Natural killer cell (primary cell): ENCODE measurements around the gene WNT3A. TPM values are rescaled to one million over a fixed set of nuclear protein-coding genes. Genes with fewer than 3 reads are reported as not detected.

Source experiments
- ATAC-seq, 3 donors: fragments of 150-1000 bp in 2 of 3; fragments of 200-7000 bp in 1 of 3; cut with Tn5 transposase; 1 replicate in 1 of 3; 2 replicates in 2 of 3; pipeline ENCODE4 v1.10.0; 2021; ENCODE audit warnings: mild to moderate bottlenecking in 2 of 3, moderate library complexity in 2 of 3
- DNase-seq, 2 donors: peaks; one replicate each; pipeline versions ENCODE4 v3.0.0 to v3.0.0-alpha.2; 2013 to 2021; ENCODE audit warnings: mixed read lengths in 1 of 2
- H3K27ac ChIP-seq: one replicate; pipeline ENCODE4 v1.5.1; 2013; ENCODE audit warnings: mild to moderate bottlenecking, low read length
- H3K27me3 ChIP-seq: one replicate; pipeline ENCODE4 v1.6.1; 2013; ENCODE audit warnings: low read length; ENCODE audit not compliant: control insufficient read depth, insufficient read depth
- H3K36me3 ChIP-seq: one replicate; pipeline ENCODE4 v1.6.1; 2013; ENCODE audit warnings: low read length; ENCODE audit not compliant: control insufficient read depth, insufficient read depth
- H3K4me1 ChIP-seq: one replicate; pipeline ENCODE4 v1.6.1; 2013; ENCODE audit warnings: low read length; ENCODE audit not compliant: control insufficient read depth, insufficient read depth
- H3K4me3 ChIP-seq: one replicate; pipeline ENCODE4 v1.5.1; 2013; ENCODE audit warnings: low read length
- H3K9me3 ChIP-seq: one replicate; pipeline ENCODE4 v1.6.1; 2013; ENCODE audit warnings: low read length; ENCODE audit not compliant: control insufficient read depth, insufficient read depth
- H3K27ac Mint-ChIP-seq, 2 donors: one replicate each; pipeline ENCODE4 v1.8.0; 2022; ENCODE audit warnings: mild to moderate bottlenecking in 2 of 2, mixed read lengths in 2 of 2, moderate library complexity in 1 of 2
- H3K27me3 Mint-ChIP-seq, 2 donors: one replicate each; pipeline ENCODE4 v1.8.0; 2022; ENCODE audit warnings: low read depth in 2 of 2, mixed read lengths in 2 of 2
- H3K36me3 Mint-ChIP-seq: one replicate; pipeline ENCODE4 v1.8.0; 2022; ENCODE audit warnings: mixed read lengths
- H3K4me1 Mint-ChIP-seq, 2 donors: one replicate each; pipeline ENCODE4 v1.8.0; 2022; ENCODE audit warnings: mixed read lengths in 2 of 2
- H3K4me3 Mint-ChIP-seq: one replicate; pipeline ENCODE4 v1.8.0; 2022; ENCODE audit warnings: mild to moderate bottlenecking, moderate library complexity, mixed read lengths
- H3K9me3 Mint-ChIP-seq, 2 donors: one replicate each; pipeline ENCODE4 v1.8.0; 2022; ENCODE audit warnings: mixed read lengths in 2 of 2
- WGBS: methylation state at CpG from one replicate; pipeline ENCODE4 v1.1.7; 2013; ENCODE audit warnings: missing lambda C conversion rate; ENCODE audit not compliant: insufficient coverage; 5-methylcytosine and 5-hydroxymethylcytosine counted together
- intact Hi-C: fragments of 100-400 bp; cut with micrococcal nuclease; formaldehyde crosslinking; loops from one replicate; pipeline ENCODE4 v1.14.2; 2022
- total RNA-seq, 4 donors: library from RNA; stranded (reverse); fragments of 120-200 nt in 1 of 4; gene quantifications; one replicate each; pipeline versions ENCODE4 v1.2.3 to v1.2.4, GENCODE V29; 2013 to 2022
- TF ChIP-seq, protein P1 (sequence below): fragments of 200-600 bp; IDR thresholded peaks from one replicate; pipeline ENCODE4 v1.8.0; 2022; ENCODE audit warnings: antibody characterized with exemption

Gene WNT3A
- total RNA-seq, 3 donors from 2014 or later (not counting 1 experiment from before 2014, with no cell fraction given) = not detected

DNA sequence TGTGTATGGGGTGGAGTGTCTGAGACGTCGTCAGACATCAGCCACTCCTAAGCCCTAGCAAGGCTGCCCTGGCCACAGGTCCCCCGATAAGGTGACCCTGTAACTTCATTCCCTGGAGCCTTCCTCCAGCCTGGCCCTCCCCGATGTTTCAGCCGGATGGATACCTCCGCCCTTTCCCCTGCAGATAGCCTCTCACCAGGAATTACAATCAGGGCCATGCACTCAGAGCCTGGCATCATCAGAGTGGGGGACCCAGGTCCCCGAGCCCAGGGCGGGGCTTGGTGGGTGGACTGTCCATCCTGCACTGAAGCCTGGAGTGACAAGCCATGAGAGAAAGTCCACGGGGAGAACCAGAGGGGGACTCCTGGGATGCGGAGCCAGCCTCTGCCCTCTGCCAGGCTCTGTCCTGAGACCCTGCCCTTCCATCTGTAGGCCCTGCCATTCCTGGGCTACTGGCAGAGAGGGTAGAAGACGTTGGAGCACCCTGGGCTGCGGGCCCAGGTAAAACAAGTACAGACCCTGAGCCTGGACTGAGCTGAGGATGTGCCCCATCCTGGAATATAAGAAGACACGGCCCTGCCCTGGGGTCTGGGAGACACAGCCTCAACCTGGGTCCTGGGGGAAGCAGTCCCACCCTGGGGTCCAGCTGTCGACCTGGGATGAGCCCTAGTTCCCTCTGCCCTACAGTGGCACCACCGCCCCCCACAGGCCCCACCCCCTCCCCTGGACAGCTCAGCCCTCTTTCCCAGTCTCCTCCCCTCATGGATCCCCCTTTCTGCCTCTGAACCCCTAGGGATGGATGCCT is 58.9 kb downstream of the WNT3A start:
- no peaks in the 10 kb centered on the region for H3K9me3 ChIP-seq
- Mint-ChIP-seq H3K9me3 (no peaks in the 10 kb centered on the region), H3K27ac (no peak overlapping the region), H3K4me3 (no peak overlapping the region), H3K27me3 (peaks cover 16 to 20% of the 10 kb centered on the region in 2 donors), H3K4me1 (peaks cover 0 to 6% of the 10 kb centered on the region in 2 donors), H3K36me3 (no peaks in the 10 kb centered on the region)
- no peak for ATAC-seq
- intact Hi-C loops = no loop called here
- no peak for DNase-seq
- no peak overlapping the region for H3K27ac ChIP-seq
- TF ChIP-seq, protein P1, sequence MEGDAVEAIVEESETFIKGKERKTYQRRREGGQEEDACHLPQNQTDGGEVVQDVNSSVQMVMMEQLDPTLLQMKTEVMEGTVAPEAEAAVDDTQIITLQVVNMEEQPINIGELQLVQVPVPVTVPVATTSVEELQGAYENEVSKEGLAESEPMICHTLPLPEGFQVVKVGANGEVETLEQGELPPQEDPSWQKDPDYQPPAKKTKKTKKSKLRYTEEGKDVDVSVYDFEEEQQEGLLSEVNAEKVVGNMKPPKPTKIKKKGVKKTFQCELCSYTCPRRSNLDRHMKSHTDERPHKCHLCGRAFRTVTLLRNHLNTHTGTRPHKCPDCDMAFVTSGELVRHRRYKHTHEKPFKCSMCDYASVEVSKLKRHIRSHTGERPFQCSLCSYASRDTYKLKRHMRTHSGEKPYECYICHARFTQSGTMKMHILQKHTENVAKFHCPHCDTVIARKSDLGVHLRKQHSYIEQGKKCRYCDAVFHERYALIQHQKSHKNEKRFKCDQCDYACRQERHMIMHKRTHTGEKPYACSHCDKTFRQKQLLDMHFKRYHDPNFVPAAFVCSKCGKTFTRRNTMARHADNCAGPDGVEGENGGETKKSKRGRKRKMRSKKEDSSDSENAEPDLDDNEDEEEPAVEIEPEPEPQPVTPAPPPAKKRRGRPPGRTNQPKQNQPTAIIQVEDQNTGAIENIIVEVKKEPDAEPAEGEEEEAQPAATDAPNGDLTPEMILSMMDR = no peak
- no peak overlapping the region for H3K4me3 ChIP-seq
- peaks cover 35% of the 10 kb centered on the region for H3K27me3 ChIP-seq
- H3K4me1 ChIP-seq = peaks cover 2% of the 10 kb centered on the region
- H3K36me3 ChIP-seq = no peaks in the 10 kb centered on the region
- WGBS = 79% methylated on average over 15 of the region's 15 CpGs

DNA sequence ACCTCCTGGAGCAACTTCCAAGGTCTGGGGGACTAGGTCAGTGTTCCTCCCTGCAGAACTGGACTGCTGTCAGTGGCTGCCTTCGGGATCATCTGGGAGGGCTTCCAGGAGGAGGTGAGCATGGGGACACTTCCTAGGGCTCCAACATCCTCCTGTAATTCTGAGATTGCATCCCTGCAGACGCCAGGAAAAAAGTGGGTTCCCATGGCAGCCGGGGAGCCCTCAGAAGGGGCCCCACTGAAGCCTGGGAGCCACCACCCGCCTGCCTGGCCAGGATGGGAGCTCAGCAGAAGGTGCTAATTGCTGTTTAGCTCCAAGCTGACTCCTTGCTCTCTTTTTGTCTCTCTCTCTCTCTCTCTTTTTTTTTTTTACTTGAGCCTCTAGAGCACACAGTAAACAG is 59.6 kb downstream of the WNT3A start:
- Mint-ChIP-seq H3K4me1 (no peaks in the 10 kb centered on the region), H3K27me3 (peaks cover 9 to 14% of the 10 kb centered on the region in 2 donors), H3K4me3 (no peak overlapping the region), H3K36me3 (no peaks in the 10 kb centered on the region), H3K27ac (no peak overlapping the region), H3K9me3 (no peaks in the 10 kb centered on the region)
- 35% methylated on average over 4 of the region's 4 CpGs for WGBS
- no peak overlapping the region for H3K4me3 ChIP-seq
- no peaks in the 10 kb centered on the region for H3K4me1 ChIP-seq
- no peaks in the 10 kb centered on the region for H3K36me3 ChIP-seq
- intact Hi-C loops = no loop called here
- DNase-seq (no peak), ATAC-seq (no peak)
- TF ChIP-seq, protein P1 = no peak
- no peak overlapping the region for H3K27ac ChIP-seq
- peaks cover 30% of the 10 kb centered on the region for H3K27me3 ChIP-seq
- H3K9me3 ChIP-seq = no peaks in the 10 kb centered on the region

DNA sequence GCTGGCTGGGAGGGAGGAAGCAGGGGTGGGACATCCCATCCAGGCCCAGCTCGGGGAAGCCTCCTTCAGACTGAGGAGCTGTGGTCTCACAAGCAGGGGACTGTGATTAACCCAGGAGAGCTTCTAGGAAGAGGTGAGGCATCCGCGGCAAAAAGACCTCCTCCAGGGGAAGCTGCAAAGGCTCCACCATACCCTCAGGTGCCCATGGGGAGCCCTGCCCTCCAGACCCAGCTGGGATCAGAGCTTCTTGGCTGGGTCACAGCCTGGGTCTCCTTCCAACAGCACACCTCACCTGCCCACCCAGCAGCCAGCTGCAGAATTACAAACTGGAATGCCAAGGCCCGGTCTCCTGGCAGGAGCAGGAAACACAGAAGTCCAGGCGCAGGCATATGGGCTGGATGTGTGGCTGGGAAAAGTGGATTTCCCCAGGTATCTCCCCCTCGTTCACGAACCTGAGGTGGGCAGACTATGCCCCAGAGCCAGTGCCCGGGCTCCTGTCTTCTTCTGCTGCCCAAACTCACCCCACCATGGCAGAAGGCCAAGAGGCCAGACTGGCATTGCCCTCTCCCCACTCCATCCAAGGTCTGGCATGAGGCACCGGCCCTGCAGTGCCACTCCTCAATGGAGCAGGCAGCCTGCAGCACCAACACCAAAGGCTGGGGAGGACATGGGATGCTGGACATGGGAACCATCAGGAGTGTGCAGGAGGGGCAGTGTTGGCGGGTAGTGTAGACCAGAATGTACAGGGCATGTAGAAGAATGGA is 60.3 kb downstream of the WNT3A start:
- Histone ChIP-seq H3K36me3 (no peaks in the 10 kb centered on the region), H3K27me3 (peaks cover 24% of the 10 kb centered on the region), H3K4me3 (no peak overlapping the region), H3K27ac (no peak overlapping the region), H3K9me3 (no peaks in the 10 kb centered on the region), H3K4me1 (no peaks in the 10 kb centered on the region)
- intact Hi-C loops = no loop called here
- H3K27ac Mint-ChIP-seq = no peak overlapping the region
- peaks cover 8 to 14% of the 10 kb centered on the region in 2 donors for H3K27me3 Mint-ChIP-seq
- H3K4me1 Mint-ChIP-seq = no peaks in the 10 kb centered on the region
- TF ChIP-seq, protein P1 = no peak
- H3K36me3 Mint-ChIP-seq = no peaks in the 10 kb centered on the region
- H3K9me3 Mint-ChIP-seq = no peaks in the 10 kb centered on the region
- H3K4me3 Mint-ChIP-seq = no peak overlapping the region
- WGBS = 63% methylated on average over 10 of the region's 10 CpGs
- DNase-seq (no peak), ATAC-seq (no peak)
